HCT116 (cell line): ENCODE measurements around the gene DAPP1. TPM values are rescaled to one million over a fixed set of nuclear protein-coding genes. Genes with fewer than 3 reads are reported as not detected.
A peak's percentile ranks its signal among the peaks of the same experiment; 100 is the strongest.

ENCODE experiments used
- ATAC-seq: fragments of 200-7000 bp; cut with Tn5 transposase; 2 replicates; pipeline ENCODE4 v1.9.1; 2020; ENCODE audit warnings: mild to moderate bottlenecking, moderate library complexity
- BruUV-seq: library from RNA; stranded (reverse); fragments of 400-500 nt; replicated peaks from 2 replicates; lab custom pipeline; 2021; lab: Mats Ljungman, UMichigan
- CTCF ChIA-PET: fragments of 300-600 bp; sonication (Branson Sonifier 250); formaldehyde crosslinking; loops from one replicate; lab custom pipeline; 2021; ENCODE audit warnings: antibody characterized with exemption; lab: Charles Lee
- POLR2A ChIA-PET: fragments of 300-600, 350-600 bp; sonication (Branson Sonifier 250); formaldehyde crosslinking; loops from one replicate; lab custom pipeline; 2021; ENCODE audit warnings: antibody characterized with exemption; lab: Charles Lee
- RAD21 ChIA-PET, 2 experiments: fragments of 300-600 bp; sonication (Branson Sonifier 250); formaldehyde crosslinking; loops; one replicate each; lab custom pipeline; 2023; ENCODE audit warnings: low total read pairs in 2 of 2; ENCODE audit not compliant: uncharacterized antibody in 2 of 2, unreplicated experiment in 2 of 2, low non-redundant PET in 1 of 2; lab: Charles Lee
- DNase-seq: peaks from one replicate; pipeline ENCODE4 v3.0.0-alpha.2; 2010; ENCODE audit warnings: low read depth, low spot score
- H2AFZ ChIP-seq: fragments of 200-600 bp; shearing (Covaris generic), sonication (generic); 2 replicates; pipeline ENCODE4 v1.6.1; 2017; ENCODE audit warnings: low read depth, mixed run types, mixed read lengths, antibody characterized with exemption, low read length; ENCODE audit not compliant: poor library complexity, severe bottlenecking
- H3K27ac ChIP-seq: 2 replicates; pipeline ENCODE4 v1.5.1; 2012; ENCODE audit warnings: low read depth, low read length
- H3K27me3 ChIP-seq: fragments of 200-600 bp; sonication (generic); 2 replicates; pipeline ENCODE4 v1.6.1; 2016; ENCODE audit warnings: mixed run types, low read length, mixed read lengths; ENCODE audit not compliant: insufficient read depth
- H3K36me3 ChIP-seq, 2 experiments: fragments of 200-500 bp in 1 of 2; fragments of 200-600 bp in 1 of 2; sonication (Bioruptor generic) in 1 of 2; sonication (generic) in 1 of 2; 2 replicates each; pipeline versions ENCODE4 v1.5.1 to v1.6.1; 2014 to 2016; ENCODE audit warnings: low read length in 2 of 2, inconsistent platforms in 1 of 2, mixed read lengths in 1 of 2, mixed run types in 1 of 2; ENCODE audit not compliant: insufficient read depth in 2 of 2, control insufficient read depth in 1 of 2
- H3K4me1 ChIP-seq, 2 experiments: fragments of 200-600 bp in 1 of 2; sonication (generic) in 1 of 2; 2 replicates each; pipeline versions ENCODE4 v1.5.1 to v1.6.1; 2012 to 2017; ENCODE audit warnings: low read length in 2 of 2, inconsistent platforms in 1 of 2, mild to moderate bottlenecking in 1 of 2, mixed read lengths in 1 of 2, mixed run types in 1 of 2, moderate library complexity in 1 of 2; ENCODE audit not compliant: insufficient read depth in 2 of 2, control insufficient read depth in 1 of 2
- H3K4me2 ChIP-seq: fragments of 200-600 bp; sonication (generic); 2 replicates; pipeline ENCODE4 v1.6.1; 2017; ENCODE audit warnings: mixed run types, low read length, mixed read lengths
- H3K4me3 ChIP-seq, 2 experiments: fragments of 200-600 bp in 1 of 2; sonication (generic) in 1 of 2; replicated peaks in 1 of 2; 2 replicates each; pipeline ENCODE4 v1.5.1; 2011 to 2016; ENCODE audit warnings: low read length in 2 of 2, control low read depth in 1 of 2, low read depth in 1 of 2, mild to moderate bottlenecking in 1 of 2, mixed read lengths in 1 of 2, mixed run types in 1 of 2
- H3K79me2 ChIP-seq: fragments of 200-600 bp; sonication (generic); 2 replicates; pipeline ENCODE4 v1.6.1; 2017; ENCODE audit warnings: mild to moderate bottlenecking, mixed run types, low read length, moderate library complexity, mixed read lengths; ENCODE audit not compliant: insufficient read depth
- H3K9ac ChIP-seq: fragments of 200-600 bp; sonication (generic); 2 replicates; pipeline ENCODE4 v1.6.1; 2016; ENCODE audit warnings: low read length, mixed read lengths
- H3K9me2 ChIP-seq: fragments of 200-600 bp; sonication (generic), shearing (Covaris generic); 2 replicates; pipeline ENCODE4 v1.6.1; 2017; ENCODE audit warnings: mixed run types, mild to moderate bottlenecking, moderate library complexity; ENCODE audit not compliant: insufficient read depth
- H3K9me3 ChIP-seq, 2 experiments: fragments of 200-500 bp in 1 of 2; fragments of 200-600 bp in 1 of 2; sonication (Bioruptor generic) in 1 of 2; sonication (generic) in 1 of 2; 2 replicates each; pipeline ENCODE4 v1.6.1; 2014 to 2017; ENCODE audit warnings: low read length in 2 of 2, mixed read lengths in 2 of 2, inconsistent platforms in 1 of 2, low read depth in 1 of 2, mild to moderate bottlenecking in 1 of 2, mixed run types in 1 of 2, moderate library complexity in 1 of 2; ENCODE audit not compliant: control insufficient read depth in 1 of 2, insufficient read depth in 1 of 2
- H4K20me1 ChIP-seq: fragments of 200-600 bp; sonication (generic), shearing (Covaris generic); 2 replicates; pipeline ENCODE4 v1.6.1; 2017; ENCODE audit warnings: mixed run types, mild to moderate bottlenecking, moderate library complexity; ENCODE audit not compliant: insufficient read depth
- CBX3 ChIP-seq: IDR thresholded peaks from 2 replicates; pipeline ENCODE4 v1.6.1; 2012; ENCODE audit warnings: low read depth
- EGR1 ChIP-seq: IDR thresholded peaks from 2 replicates; pipeline ENCODE4 v1.6.1; 2012; ENCODE audit warnings: low read depth
- FOSL1 ChIP-seq: IDR thresholded peaks from 2 replicates; pipeline ENCODE4 v1.6.1; 2012; ENCODE audit warnings: low read depth
- POLR2A ChIP-seq: IDR thresholded peaks from 2 replicates; pipeline ENCODE4 v1.7.0; 2011; ENCODE audit warnings: borderline replicate concordance; ENCODE audit not compliant: insufficient read depth, insufficient read length; ENCODE audit errors: extremely low read depth
- RAD21 ChIP-seq: IDR thresholded peaks from 2 replicates; pipeline ENCODE4 v1.6.1; 2012; ENCODE audit warnings: low read depth, mild to moderate bottlenecking
- SP1 ChIP-seq: IDR thresholded peaks from 2 replicates; pipeline ENCODE4 v1.6.1; 2012; ENCODE audit warnings: low read depth
- YY1 ChIP-seq: IDR thresholded peaks from 2 replicates; pipeline ENCODE4 v1.6.1; 2011; ENCODE audit warnings: low read length, low read depth, moderate library complexity, mild to moderate bottlenecking; ENCODE audit not compliant: insufficient replicate concordance; ENCODE audit errors: extremely low read depth
- ZNF274 ChIP-seq: fragments of 200-500 bp; sonication (Bioruptor generic); IDR thresholded peaks from 2 replicates; pipeline ENCODE4 v1.6.1; 2014; ENCODE audit warnings: mild to moderate bottlenecking, low read depth, low read length, inconsistent platforms
- intact Hi-C: fragments of 100-400 bp; cut with micrococcal nuclease; formaldehyde crosslinking; loops from 2 replicates; pipeline ENCODE4 v1.10.0; 2022
- total RNA-seq: library from RNA; stranded (reverse); gene quantifications from one replicate; pipeline ENCODE4 v1.2.1, GENCODE V29; 2021; ENCODE audit not compliant: unreplicated experiment
- TF ChIP-seq, protein P1 (sequence below): IDR thresholded peaks from 2 replicates; pipeline ENCODE4 v1.6.1; 2012

The DAPP1 gene
- total RNA-seq, 1 experiment from 2014 or later = 0.76 TPM

DNA sequence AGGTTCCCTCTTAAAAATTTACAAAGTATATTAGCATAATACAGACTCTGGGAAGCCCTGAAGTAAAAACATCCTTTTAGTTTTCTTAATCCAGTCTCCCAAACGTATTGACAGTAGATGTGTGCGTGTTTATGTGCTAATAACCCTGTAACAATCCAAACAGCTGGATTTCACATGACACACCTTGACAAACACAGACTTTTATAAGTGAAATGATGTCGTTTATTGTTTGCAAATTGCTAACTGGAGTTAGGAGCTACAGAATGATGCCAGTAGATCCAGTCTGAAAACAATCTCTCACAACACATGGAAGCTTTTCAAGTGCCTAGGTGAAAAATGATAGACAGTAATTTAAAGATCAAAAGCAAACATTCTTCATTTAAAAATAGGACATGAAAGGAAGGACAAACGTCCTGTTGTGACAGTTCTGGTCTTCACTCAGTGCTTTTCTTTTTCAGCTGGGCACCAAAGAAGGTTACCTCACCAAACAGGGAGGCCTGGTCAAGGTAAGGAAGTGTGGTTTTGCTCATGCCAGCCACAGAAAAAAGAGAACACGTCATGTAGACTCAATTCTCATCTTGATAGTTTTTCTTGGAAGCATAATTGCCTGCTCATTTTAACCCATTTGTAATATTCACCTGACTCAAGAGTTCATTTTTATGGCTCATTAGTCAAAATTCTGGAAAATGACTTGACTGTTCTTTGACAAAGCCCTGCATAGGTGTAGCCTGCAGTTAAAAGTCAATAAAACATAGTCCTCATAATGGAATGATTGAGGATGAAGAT, 44.7 kb downstream of the DAPP1 start:
- no peaks in the 10 kb centered on the region for H3K27me3 ChIP-seq
- peaks cover 0 to 3% of the 10 kb centered on the region in 2 experiments; a peak in 1 of 4 replicates for H3K4me1 ChIP-seq
- DNase-seq (no peak), ATAC-seq (no peak)
- no TSS peak for BruUV-seq
- no peak overlapping the region for H3K4me2 ChIP-seq
- CTCF ChIA-PET = no interaction called here
- intact Hi-C loops = no loop called here
- no peaks in the 10 kb centered on the region for H3K79me2 ChIP-seq
- H3K9ac ChIP-seq = no peak overlapping the region
- RAD21 ChIA-PET = no interaction called here
- no peak overlapping the region for H3K4me3 ChIP-seq
- peak overlapping the region; percentile 13 for H2AFZ ChIP-seq
- TF ChIP-seq, protein P1, sequence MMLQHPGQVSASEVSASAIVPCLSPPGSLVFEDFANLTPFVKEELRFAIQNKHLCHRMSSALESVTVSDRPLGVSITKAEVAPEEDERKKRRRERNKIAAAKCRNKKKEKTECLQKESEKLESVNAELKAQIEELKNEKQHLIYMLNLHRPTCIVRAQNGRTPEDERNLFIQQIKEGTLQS = no peak
- TF ChIP-seq EGR1 (no peak), POLR2A (no peak), RAD21 (no peak)
- POLR2A ChIA-PET = no interaction called here
- no peak overlapping the region for H3K27ac ChIP-seq
- no peaks in the 10 kb centered on the region for H4K20me1 ChIP-seq
- no peaks in the 10 kb centered on the region for H3K9me3 ChIP-seq
- no peaks in the 10 kb centered on the region for H3K36me3 ChIP-seq
- H3K9me2 ChIP-seq = no peaks in the 10 kb centered on the region

DNA sequence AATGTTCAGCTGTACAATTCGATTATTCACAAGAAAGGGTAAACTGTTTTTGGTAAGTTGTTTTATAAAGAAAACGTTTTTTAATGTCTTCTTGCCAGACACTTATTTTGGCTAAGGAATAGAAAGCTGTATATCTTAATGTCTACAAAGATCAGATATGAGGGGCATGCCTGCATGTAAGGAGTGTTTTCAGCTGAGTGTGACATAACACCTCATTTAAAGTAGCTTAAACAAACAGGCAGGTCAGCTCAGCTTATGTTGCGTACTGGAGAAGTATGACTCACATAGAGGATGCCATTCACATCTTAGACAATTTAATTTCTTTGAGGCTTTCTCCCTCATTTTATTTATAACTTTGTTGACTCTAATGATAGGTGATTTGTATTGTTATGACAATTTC, 47.2 kb downstream of the DAPP1 start:
- BruUV-seq = no TSS peak
- DNase-seq = no peak
- RAD21 ChIA-PET = no interaction called here

More for the DNA sequence above, 47.2 kb downstream of the DAPP1 start:
- no peaks in the 10 kb centered on the region for H3K9me3 ChIP-seq
- H3K27me3 ChIP-seq = no peaks in the 10 kb centered on the region
- ChIA-PET POLR2A (no interaction called here), CTCF (no interaction called here)
- H3K9ac ChIP-seq = no peak overlapping the region
- no peak overlapping the region for H3K27ac ChIP-seq
- ATAC-seq = no peak
- H3K36me3 ChIP-seq = no peaks in the 10 kb centered on the region
- H3K9me2 ChIP-seq = no peaks in the 10 kb centered on the region
- H3K79me2 ChIP-seq = no peaks in the 10 kb centered on the region
- H3K4me3 ChIP-seq = no peak overlapping the region
- no peak overlapping the region for H2AFZ ChIP-seq
- TF ChIP-seq SP1 (no peak), FOSL1 (no peak), YY1 (no peak), CBX3 (no peak), ZNF274 (no peak)
- TF ChIP-seq, protein P1 = no peak
- no peaks in the 10 kb centered on the region for H3K4me1 ChIP-seq
- intact Hi-C loops = no loop called here
- H4K20me1 ChIP-seq = no peaks in the 10 kb centered on the region
- no peak overlapping the region for H3K4me2 ChIP-seq
